Body of pancreas (tissue), 4 donors: ENCODE data around the gene SLC25A6. TPM values are rescaled to one million over a fixed set of nuclear protein-coding genes. Genes with fewer than 3 reads are reported as not detected.
"Not testable (repeated sequence)": the region's sequence is repeated elsewhere in the genome, so short reads cannot be mapped to it uniquely, and the experiment has no call there.

Source experiments
- ATAC-seq: fragments of 150-250 bp; one replicate; pipeline ENCODE4 v1.9.1; 2016
- DNase-seq, 4 donors: peaks; one replicate each; pipeline ENCODE4 v3.0.0-alpha.2; 2019
- H3K27ac ChIP-seq, 4 donors: fragments of 200-600 bp; sonication (generic); 1 replicate in 3 of 4; 2 replicates in 1 of 4; pipeline versions ENCODE4 v1.5.1 to v1.6.1; 2016 to 2019; ENCODE audit warnings: mild to moderate bottlenecking in 1 of 4, mixed read lengths in 1 of 4, moderate library complexity in 1 of 4
- H3K27me3 ChIP-seq, 2 donors: fragments of 200-600 bp; sonication (generic); one replicate each; pipeline ENCODE4 v1.6.0; 2016; ENCODE audit warnings: mild to moderate bottlenecking in 1 of 2
- H3K36me3 ChIP-seq, 2 donors: fragments of 200-600 bp; sonication (generic); replicated peaks in 1 of 2; 2 replicates each; pipeline ENCODE4 v1.5.1; 2016; ENCODE audit warnings: low read depth in 2 of 2; ENCODE audit not compliant: insufficient read depth in 1 of 2
- H3K4me1 ChIP-seq: fragments of 200-600 bp; sonication (generic); one replicate; pipeline ENCODE4 v1.6.0; 2016
- H3K4me3 ChIP-seq, 2 donors: fragments of 200-600 bp; sonication (generic); 1 replicate in 1 of 2; 2 replicates in 1 of 2; pipeline ENCODE4 v1.5.1; 2016 to 2019
- H3K9me3 ChIP-seq, 3 donors: fragments of 200-600 bp; sonication (generic); 1 replicate in 2 of 3; 2 replicates in 1 of 3; pipeline ENCODE4 v1.5.1; 2016
- POLR2A ChIP-seq, 3 donors: fragments of 450-650 bp; IDR thresholded peaks; one replicate each; pipeline ENCODE4 v1.6.1; 2016; ENCODE audit warnings: antibody characterized with exemption in 3 of 3, mild to moderate bottlenecking in 2 of 3
- WGBS, 2 donors: methylation state at CpG; one replicate each; pipeline ENCODE4 v1.1.5; 2017; 5-methylcytosine and 5-hydroxymethylcytosine counted together
- intact Hi-C: fragments of 100-400 bp; cut with DNase I; formaldehyde crosslinking; loops from one replicate; pipeline ENCODE4 v1.15.1; 2023
- total RNA-seq, 2 donors: library from RNA; depleted of rRNA; stranded (reverse); fragments of >200 nt; gene quantifications; one replicate each; pipeline ENCODE4 v1.1.0, GENCODE V29; 2016
- TF ChIP-seq, protein P1 (sequence below), 7 experiments: fragments of 450-650 bp in 4 of 7; fragments of 200-600 bp in 3 of 7; sonication (generic) in 3 of 7; IDR thresholded peaks; one replicate each; pipeline ENCODE4 v1.5.1; 2016 to 2019; ENCODE audit warnings: antibody characterized with exemption in 7 of 7

Gene SLC25A6
- total RNA-seq, 2 donors from 2014 or later: 180 to 338 TPM

DNA sequence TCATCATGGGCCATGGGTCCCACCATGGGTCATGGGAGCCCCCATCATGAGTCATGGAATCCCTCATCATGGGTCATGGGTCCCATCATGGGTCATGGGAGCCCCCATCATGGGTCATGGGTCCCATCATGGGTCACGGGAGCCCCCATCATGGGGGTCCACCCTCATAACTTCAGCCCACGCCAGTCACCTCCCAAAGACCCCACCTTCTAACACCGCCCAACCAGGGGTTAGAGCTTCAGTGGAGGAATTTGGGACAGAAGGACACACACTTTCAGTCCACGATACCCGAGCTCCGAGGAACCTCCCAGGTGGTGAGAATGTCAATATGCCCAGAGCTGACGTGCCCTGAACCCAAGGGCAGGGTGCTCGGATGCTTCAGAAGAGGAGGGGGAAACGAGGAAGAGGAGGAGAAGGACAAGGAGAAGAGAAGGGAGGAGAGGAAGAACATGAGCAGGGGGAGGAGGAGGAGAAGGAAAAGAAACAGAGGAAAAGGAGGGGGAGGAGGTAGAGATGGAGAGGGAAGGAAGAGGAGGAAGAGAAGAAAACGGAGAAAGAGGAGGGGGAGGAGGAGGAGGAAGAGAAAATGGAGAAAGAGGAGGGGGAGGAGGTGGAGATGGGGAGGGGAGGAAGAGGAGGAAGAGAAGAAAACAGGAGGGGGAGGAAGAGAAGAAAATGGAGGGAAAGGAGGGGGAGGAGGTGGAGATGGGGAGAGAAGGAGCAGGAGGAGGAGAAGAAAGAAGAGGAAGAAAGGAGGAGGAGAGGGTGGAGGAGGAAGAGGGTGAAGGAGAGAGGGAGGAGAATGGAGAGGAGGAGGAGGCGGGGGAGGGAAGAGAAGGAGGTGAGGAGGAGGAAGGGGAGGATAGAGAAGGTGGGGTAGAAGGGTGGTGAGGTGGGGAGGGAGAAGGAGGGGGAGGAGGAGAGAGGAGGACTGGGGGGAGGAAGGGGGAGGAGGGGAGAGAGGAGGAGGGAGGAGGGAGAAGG, 37.6 kb downstream of the SLC25A6 start:
- Histone ChIP-seq H3K27me3 (no peaks in the 10 kb centered on the region), H3K36me3 (peaks cover 0 to 2% of the 10 kb centered on the region in 2 donors), H3K9me3 (no peaks in the 10 kb centered on the region), H3K4me3 (no peak overlapping the region), H3K27ac (no peak overlapping the region), H3K4me1 (no peaks in the 10 kb centered on the region)
- no peak for ATAC-seq
- no peak for DNase-seq
- TF ChIP-seq POLR2A (IDR thresholded peaks at IDR 0.05): no peak
- TF ChIP-seq, protein P1, sequence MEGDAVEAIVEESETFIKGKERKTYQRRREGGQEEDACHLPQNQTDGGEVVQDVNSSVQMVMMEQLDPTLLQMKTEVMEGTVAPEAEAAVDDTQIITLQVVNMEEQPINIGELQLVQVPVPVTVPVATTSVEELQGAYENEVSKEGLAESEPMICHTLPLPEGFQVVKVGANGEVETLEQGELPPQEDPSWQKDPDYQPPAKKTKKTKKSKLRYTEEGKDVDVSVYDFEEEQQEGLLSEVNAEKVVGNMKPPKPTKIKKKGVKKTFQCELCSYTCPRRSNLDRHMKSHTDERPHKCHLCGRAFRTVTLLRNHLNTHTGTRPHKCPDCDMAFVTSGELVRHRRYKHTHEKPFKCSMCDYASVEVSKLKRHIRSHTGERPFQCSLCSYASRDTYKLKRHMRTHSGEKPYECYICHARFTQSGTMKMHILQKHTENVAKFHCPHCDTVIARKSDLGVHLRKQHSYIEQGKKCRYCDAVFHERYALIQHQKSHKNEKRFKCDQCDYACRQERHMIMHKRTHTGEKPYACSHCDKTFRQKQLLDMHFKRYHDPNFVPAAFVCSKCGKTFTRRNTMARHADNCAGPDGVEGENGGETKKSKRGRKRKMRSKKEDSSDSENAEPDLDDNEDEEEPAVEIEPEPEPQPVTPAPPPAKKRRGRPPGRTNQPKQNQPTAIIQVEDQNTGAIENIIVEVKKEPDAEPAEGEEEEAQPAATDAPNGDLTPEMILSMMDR (IDR thresholded peaks at IDR 0.05): no peak
- intact Hi-C loops: no loop called here
- 61 to 71% methylated on average over 8 to 10 of the region's 11 CpGs for WGBS, 2 donors

DNA sequence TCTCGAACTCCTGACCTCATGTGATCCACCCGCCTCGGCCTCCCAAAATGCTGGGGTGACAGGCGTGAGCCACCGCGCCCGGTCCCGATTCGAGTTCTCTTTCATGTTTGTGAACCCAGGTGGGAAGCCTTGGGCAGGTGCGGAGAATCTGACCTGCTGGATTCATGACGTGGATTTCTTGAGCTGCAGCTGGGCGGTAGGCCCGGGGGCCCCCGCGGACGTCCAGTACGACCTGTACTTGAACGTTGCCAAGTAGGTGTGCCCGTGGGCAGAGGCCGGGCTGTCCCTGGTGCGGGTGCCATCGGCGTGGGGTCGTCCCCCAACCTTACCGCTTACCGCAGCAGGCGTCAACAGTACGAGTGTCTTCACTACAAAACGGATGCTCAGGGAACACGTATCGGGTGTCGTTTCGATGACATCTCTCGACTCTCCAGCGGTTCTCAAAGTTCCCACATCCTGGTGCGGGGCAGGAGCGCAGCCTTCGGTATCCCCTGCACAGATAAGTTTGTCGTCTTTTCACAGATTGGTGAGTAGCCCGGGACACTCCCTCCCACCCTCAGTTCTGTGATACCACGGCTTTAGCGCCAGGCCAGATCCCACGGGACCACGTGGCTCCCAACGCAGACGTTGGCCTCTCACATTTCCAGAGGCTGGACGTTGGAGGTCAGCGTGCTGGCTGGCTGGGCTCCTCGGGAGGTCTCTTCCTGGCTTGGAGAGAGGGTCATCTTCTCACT, 39.8 kb downstream of the SLC25A6 start:
- Histone ChIP-seq H3K27me3 (no peaks in the 10 kb centered on the region), H3K36me3 (no peaks in the 10 kb centered on the region), H3K27ac (no peak overlapping the region), H3K9me3 (no peaks in the 10 kb centered on the region), H3K4me3 (no peak overlapping the region), H3K4me1 (no peaks in the 10 kb centered on the region)
- TF ChIP-seq POLR2A (IDR thresholded peaks at IDR 0.05): no peak
- TF ChIP-seq, protein P1 (IDR thresholded peaks at IDR 0.05): no peak
- intact Hi-C loops: no loop called here
- ATAC-seq: no peak
- WGBS, 2 donors: 88 to 95% methylated on average over 27 to 49 of the region's 49 CpGs
- no peak for DNase-seq

DNA sequence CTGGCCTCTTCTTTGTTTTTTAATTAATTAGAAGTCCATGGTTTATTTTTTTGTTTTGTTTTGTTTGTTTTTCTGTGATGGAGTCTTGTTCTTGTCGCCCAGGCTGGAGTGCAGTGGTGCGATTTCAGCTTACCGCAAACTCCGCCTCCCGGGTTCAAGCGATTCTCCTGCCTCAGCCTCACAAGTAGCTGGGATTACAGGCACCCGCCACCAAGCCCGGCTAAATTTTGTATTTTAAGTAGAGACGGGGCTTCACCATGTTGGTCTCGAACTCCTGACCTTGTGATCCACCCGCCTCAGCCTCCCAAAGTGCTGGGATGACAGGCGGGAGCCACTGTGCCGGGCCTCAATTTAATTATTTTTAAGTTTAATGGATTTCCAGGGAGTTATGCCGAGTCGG, 42.3 kb downstream of the SLC25A6 start:
- 89 to 92% methylated on average over 15 of the region's 15 CpGs for WGBS, 2 donors
- ATAC-seq, DNase-seq, H3K36me3 ChIP-seq, H3K4me3 ChIP-seq, intact Hi-C loops, H3K27me3 ChIP-seq, H3K27ac ChIP-seq, H3K4me1 ChIP-seq, H3K9me3 ChIP-seq: not testable (repeated sequence)

DNA sequence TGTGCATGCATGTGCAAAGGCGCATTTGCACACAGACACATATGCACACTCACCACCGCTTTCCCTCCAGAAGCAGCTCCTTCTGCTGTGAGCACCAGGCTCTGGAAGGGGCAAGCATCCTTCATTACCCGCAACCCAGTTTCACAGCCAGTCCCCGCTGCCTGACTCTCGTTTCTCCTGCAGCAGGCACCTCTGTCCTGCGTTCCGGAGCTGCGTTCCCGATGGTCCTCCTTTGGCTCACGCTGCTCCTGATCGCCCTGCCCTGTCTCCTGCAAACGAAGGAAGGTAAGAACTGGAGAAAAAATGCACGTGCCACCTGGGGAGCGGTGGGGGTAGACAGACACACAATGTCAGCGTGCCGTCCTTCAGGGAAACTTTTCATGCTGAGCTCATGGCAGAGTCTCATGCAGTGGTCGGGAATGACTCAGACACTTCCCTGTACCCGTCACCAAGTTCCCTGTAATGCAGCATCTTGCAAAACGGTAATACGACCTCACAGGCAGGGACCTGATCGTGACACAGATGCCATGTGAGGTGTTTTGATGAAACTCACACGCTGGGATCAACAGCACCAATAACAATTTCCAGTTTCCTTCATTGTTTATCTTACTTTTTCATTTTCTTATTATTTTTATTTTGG, 50.2 kb downstream of the SLC25A6 start:
- WGBS, 2 donors: 65 to 79% methylated on average over 22 of the region's 22 CpGs
- TF ChIP-seq, protein P1 (IDR thresholded peaks at IDR 0.05): no peak
- Histone ChIP-seq H3K27ac (no peak overlapping the region), H3K27me3 (no peaks in the 10 kb centered on the region), H3K9me3 (peaks cover 0 to 14% (median 0%) of the 10 kb centered on the region in 3 donors), H3K36me3 (no peaks in the 10 kb centered on the region), H3K4me1 (no peaks in the 10 kb centered on the region), H3K4me3 (no peak overlapping the region)
- intact Hi-C loops: no loop called here
- DNase-seq (peak in 1 of 4 donors; percentile 34), ATAC-seq (no peak)
